ENCODE measurements around the gene ACSF3.

Gene ACSF3

DNA sequence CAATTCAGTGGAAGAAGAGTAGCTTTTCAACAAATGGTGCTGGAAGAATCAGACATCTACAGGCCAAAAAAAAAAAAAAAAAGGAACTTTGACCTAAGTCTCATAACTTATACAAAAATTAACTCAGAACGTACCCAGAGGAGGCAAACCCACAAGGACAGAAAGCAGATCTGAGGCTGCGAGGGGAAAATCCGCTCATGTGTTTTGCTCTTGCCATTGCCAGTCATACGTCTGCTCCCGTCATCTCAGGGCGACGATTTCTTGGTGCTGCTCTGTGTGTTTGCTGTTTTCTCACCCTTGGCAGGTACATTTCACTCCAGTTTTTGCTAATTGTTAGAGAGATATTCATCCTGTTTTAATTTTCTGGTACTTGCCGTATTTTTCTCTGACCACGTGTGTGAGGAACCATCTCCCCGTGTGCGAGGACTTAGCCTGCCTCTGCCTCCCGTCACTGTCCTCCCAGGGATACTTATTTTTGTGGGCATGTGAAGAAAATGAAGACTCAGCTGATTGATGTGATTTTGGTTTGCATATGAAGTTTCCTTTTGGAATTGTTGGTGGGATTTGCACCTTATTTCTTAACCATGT is 33.4 kb upstream of the ACSF3 start:
- H3K4me1 ChIP-seq (ENCODE audit: control insufficient read depth, insufficient read depth, low read length) = no peaks in the 10 kb centered on the region
- ChIA-PET CTCF (no interaction called here), POLR2A (no interaction called here)
- H3K9me3 ChIP-seq (ENCODE audit: control insufficient read depth, insufficient read depth, low read depth, low read length) = no peaks in the 10 kb centered on the region
- H3K27ac ChIP-seq (ENCODE audit: extremely low read depth, low read depth, low read length) = no peak overlapping the region
- H3K4me3 ChIP-seq (ENCODE audit: low read depth, low read length) = no peak overlapping the region
- H3K36me3 ChIP-seq (ENCODE audit: control insufficient read depth in 2 of 2, insufficient read depth in 1 of 2, low read length in 2 of 2) = no peaks in the 10 kb centered on the region
- no peak for TF ChIP-seq ZNF677 (tag by site-specific recombination; IDR thresholded peaks at IDR 0.05)
- no peak for TF ChIP-seq ZNF792 (tag by site-specific recombination; IDR thresholded peaks at IDR 0.05)
- no peak for TF ChIP-seq ZNF626 (tag by site-specific recombination; IDR thresholded peaks at IDR 0.05)
- TF ChIP-seq, protein P1, sequence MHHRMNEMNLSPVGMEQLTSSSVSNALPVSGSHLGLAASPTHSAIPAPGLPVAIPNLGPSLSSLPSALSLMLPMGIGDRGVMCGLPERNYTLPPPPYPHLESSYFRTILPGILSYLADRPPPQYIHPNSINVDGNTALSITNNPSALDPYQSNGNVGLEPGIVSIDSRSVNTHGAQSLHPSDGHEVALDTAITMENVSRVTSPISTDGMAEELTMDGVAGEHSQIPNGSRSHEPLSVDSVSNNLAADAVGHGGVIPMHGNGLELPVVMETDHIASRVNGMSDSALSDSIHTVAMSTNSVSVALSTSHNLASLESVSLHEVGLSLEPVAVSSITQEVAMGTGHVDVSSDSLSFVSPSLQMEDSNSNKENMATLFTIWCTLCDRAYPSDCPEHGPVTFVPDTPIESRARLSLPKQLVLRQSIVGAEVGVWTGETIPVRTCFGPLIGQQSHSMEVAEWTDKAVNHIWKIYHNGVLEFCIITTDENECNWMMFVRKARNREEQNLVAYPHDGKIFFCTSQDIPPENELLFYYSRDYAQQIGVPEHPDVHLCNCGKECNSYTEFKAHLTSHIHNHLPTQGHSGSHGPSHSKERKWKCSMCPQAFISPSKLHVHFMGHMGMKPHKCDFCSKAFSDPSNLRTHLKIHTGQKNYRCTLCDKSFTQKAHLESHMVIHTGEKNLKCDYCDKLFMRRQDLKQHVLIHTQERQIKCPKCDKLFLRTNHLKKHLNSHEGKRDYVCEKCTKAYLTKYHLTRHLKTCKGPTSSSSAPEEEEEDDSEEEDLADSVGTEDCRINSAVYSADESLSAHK (tag by site-specific recombination; IDR thresholded peaks at IDR 0.05) = no peak
- no peak for TF ChIP-seq KLF8 (tag by site-specific recombination; IDR thresholded peaks at IDR 0.05)

DNA sequence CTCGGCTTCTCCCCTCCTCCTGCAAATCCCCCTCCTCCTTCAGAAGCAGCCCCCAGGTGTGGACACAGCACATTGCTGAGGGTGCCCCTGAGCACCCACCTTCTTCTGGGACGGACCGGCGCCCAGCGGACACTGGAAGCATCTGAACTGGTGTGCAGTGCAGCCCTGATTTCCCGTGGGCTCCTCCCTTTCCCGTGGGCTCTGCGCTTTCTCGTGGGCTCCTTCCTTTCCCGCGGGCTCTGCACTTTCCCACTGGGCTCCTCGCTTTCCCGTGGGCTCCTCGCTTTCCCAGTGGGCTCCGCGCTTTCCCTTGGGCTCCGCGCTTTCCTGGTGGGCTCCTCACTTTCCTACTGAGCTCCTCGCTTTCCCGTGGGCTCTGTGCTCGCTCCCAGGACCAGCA is 32.6 kb upstream of the ACSF3 start:
- Histone ChIP-seq H3K9me3 (ENCODE audit: control insufficient read depth, insufficient read depth, low read depth, low read length) (no peaks in the 10 kb centered on the region), H3K36me3 (ENCODE audit: control insufficient read depth in 2 of 2, insufficient read depth in 1 of 2, low read length in 2 of 2) (no peaks in the 10 kb centered on the region), H3K27ac (ENCODE audit: extremely low read depth, low read depth, low read length) (no peak overlapping the region), H3K4me1 (ENCODE audit: control insufficient read depth, insufficient read depth, low read length) (no peaks in the 10 kb centered on the region), H3K4me3 (ENCODE audit: low read depth, low read length) (no peak overlapping the region)
- ChIA-PET POLR2A (no interaction called here), CTCF (interaction anchor here (0.6 kb wide), 1 partner anchor 557 kb away, joined by 3 read pairs; no protein-coding TSS in a partner anchor)
- TF ChIP-seq, protein P2, sequence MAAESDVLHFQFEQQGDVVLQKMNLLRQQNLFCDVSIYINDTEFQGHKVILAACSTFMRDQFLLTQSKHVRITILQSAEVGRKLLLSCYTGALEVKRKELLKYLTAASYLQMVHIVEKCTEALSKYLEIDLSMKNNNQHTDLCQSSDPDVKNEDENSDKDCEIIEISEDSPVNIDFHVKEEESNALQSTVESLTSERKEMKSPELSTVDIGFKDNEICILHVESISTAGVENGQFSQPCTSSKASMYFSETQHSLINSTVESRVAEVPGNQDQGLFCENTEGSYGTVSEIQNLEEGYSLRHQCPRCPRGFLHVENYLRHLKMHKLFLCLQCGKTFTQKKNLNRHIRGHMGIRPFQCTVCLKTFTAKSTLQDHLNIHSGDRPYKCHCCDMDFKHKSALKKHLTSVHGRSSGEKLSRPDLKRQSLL (tag by site-specific recombination; IDR thresholded peaks at IDR 0.05) = no peak
- TF ChIP-seq TCF7L2 (IDR thresholded peaks at IDR 0.05; ENCODE audit: borderline replicate concordance, low read depth, low read length) (no peak), ZNF791 (tag by site-specific recombination; IDR thresholded peaks at IDR 0.05) (no peak), ZNF416 (tag by site-specific recombination; IDR thresholded peaks at IDR 0.05) (no peak), ZNF837 (tag by site-specific recombination; IDR thresholded peaks at IDR 0.05) (no peak), ZNF132 (tag by site-specific recombination; IDR thresholded peaks at IDR 0.05; ENCODE audit: borderline replicate concordance) (no peak), SCRT2 (tag by site-specific recombination; IDR thresholded peaks at IDR 0.05) (no peak), ZBTB21 (tag by site-specific recombination; IDR thresholded peaks at IDR 0.05) (no peak), ZIC2 (tag by site-specific recombination; IDR thresholded peaks at IDR 0.05) (no peak), ZNF473 (tag by site-specific recombination; IDR thresholded peaks at IDR 0.05) (no peak), ZNF510 (tag by site-specific recombination; IDR thresholded peaks at IDR 0.05; ENCODE audit: insufficient replicate concordance) (no peak), OSR2 (tag by site-specific recombination; IDR thresholded peaks at IDR 0.05) (no peak), ZNF548 (tag by site-specific recombination; IDR thresholded peaks at IDR 0.05) (no peak)
- TF ChIP-seq, protein P3, sequence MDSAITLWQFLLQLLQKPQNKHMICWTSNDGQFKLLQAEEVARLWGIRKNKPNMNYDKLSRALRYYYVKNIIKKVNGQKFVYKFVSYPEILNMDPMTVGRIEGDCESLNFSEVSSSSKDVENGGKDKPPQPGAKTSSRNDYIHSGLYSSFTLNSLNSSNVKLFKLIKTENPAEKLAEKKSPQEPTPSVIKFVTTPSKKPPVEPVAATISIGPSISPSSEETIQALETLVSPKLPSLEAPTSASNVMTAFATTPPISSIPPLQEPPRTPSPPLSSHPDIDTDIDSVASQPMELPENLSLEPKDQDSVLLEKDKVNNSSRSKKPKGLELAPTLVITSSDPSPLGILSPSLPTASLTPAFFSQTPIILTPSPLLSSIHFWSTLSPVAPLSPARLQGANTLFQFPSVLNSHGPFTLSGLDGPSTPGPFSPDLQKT (IDR thresholded peaks at IDR 0.05; ENCODE audit: borderline replicate concordance, low read depth, low read length) = no peak
- TF ChIP-seq, protein P4, sequence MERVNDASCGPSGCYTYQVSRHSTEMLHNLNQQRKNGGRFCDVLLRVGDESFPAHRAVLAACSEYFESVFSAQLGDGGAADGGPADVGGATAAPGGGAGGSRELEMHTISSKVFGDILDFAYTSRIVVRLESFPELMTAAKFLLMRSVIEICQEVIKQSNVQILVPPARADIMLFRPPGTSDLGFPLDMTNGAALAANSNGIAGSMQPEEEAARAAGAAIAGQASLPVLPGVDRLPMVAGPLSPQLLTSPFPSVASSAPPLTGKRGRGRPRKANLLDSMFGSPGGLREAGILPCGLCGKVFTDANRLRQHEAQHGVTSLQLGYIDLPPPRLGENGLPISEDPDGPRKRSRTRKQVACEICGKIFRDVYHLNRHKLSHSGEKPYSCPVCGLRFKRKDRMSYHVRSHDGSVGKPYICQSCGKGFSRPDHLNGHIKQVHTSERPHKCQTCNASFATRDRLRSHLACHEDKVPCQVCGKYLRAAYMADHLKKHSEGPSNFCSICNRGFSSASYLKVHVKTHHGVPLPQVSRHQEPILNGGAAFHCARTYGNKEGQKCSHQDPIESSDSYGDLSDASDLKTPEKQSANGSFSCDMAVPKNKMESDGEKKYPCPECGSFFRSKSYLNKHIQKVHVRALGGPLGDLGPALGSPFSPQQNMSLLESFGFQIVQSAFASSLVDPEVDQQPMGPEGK (tag by site-specific recombination; IDR thresholded peaks at IDR 0.05) = no peak
- TF ChIP-seq, protein P5, sequence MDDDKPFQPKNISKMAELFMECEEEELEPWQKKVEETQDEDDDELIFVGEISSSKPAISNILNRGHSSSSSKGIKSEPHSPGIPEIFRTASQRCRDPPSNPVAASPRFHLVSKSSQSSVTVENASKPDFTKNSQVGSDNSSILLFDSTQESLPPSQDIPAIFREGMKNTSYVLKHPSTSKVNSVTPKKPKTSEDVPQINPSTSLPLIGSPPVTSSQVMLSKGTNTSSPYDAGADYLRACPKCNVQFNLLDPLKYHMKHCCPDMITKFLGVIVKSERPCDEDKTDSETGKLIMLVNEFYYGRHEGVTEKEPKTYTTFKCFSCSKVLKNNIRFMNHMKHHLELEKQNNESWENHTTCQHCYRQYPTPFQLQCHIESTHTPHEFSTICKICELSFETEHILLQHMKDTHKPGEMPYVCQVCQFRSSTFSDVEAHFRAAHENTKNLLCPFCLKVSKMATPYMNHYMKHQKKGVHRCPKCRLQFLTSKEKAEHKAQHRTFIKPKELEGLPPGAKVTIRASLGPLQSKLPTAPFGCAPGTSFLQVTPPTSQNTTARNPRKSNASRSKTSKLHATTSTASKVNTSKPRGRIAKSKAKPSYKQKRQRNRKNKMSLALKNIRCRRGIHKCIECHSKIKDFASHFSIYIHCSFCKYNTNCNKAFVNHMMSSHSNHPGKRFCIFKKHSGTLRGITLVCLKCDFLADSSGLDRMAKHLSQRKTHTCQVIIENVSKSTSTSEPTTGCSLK (tag by site-specific recombination; IDR thresholded peaks at IDR 0.05) = no peak
